Gastrocnemius medialis (tissue), 4 donors: ENCODE data around the gene CCDC40. TPM values are rescaled to one million over a fixed set of nuclear protein-coding genes. Genes with fewer than 3 reads are reported as not detected.

ENCODE experiments used
- ATAC-seq, 2 donors: fragments of 150-250 bp; one replicate each; pipeline ENCODE4 v1.9.1; 2016
- DNase-seq, 2 donors: peaks; one replicate each; pipeline ENCODE4 v3.0.0-alpha.2; 2019
- H3K27ac ChIP-seq, 4 donors: fragments of 200-600 bp; sonication (generic); 1 replicate in 1 of 4; 2 replicates in 3 of 4; pipeline ENCODE4 v1.5.1; 2016 to 2018; ENCODE audit warnings: mild to moderate bottlenecking in 2 of 4, moderate library complexity in 1 of 4
- H3K27me3 ChIP-seq, 3 donors: fragments of 200-600 bp; sonication (generic) in 2 of 3; 1 replicate in 1 of 3; 2 replicates in 2 of 3; pipeline versions ENCODE4 v1.5.1 to v1.6.0; 2016 to 2019; ENCODE audit warnings: mild to moderate bottlenecking in 1 of 3, moderate library complexity in 1 of 3
- H3K36me3 ChIP-seq, 2 donors: fragments of 200-600 bp; sonication (generic) in 1 of 2; one replicate each; pipeline ENCODE4 v1.5.1; 2017 to 2018
- H3K4me1 ChIP-seq, 2 donors: fragments of 200-600 bp; sonication (generic) in 1 of 2; one replicate each; pipeline ENCODE4 v1.5.1; 2016 to 2017; ENCODE audit warnings: mild to moderate bottlenecking in 2 of 2
- H3K4me3 ChIP-seq, 4 donors: fragments of 200-600 bp; sonication (generic) in 3 of 4; 1 replicate in 1 of 4; 2 replicates in 3 of 4; pipeline ENCODE4 v1.5.1; 2016 to 2019; ENCODE audit warnings: mild to moderate bottlenecking in 2 of 4
- H3K9me3 ChIP-seq, 3 donors: fragments of 200-600 bp; sonication (generic) in 2 of 3; 1 replicate in 1 of 3; 2 replicates in 2 of 3; pipeline ENCODE4 v1.5.1; 2016 to 2019
- CTCF ChIP-seq, 5 experiments: fragments of 450-650 bp in 3 of 5; fragments of 200-600 bp in 2 of 5; sonication (generic) in 2 of 5; IDR thresholded peaks in 4 of 5; conservative IDR thresholded peaks in 1 of 5; 1 replicate in 4 of 5; 2 replicates in 1 of 5; pipeline ENCODE4 v1.5.1; 2016 to 2019; ENCODE audit warnings: antibody characterized with exemption in 5 of 5, mild to moderate bottlenecking in 3 of 5, moderate library complexity in 3 of 5
- POLR2A ChIP-seq, 2 donors: fragments of 450-650 bp; IDR thresholded peaks; one replicate each; pipeline ENCODE4 v1.6.1; 2017; ENCODE audit warnings: antibody characterized with exemption in 2 of 2, mild to moderate bottlenecking in 2 of 2, moderate library complexity in 2 of 2
- in situ Hi-C, 4 donors: fragments of 200-750 bp; cut with MboI; loops; one replicate each; pipeline versions ENCODE4 v1.15.0 to v1.8.0; 2017; ENCODE audit warnings: low sequenced_read_pairs in 4 of 4
- intact Hi-C: fragments of 100-400 bp; cut with DNase I; formaldehyde crosslinking; loops from one replicate; pipeline ENCODE4 v1.15.1; 2023; ENCODE audit warnings: low total_unique reads
- total RNA-seq, 4 donors: library from RNA; depleted of rRNA; stranded (reverse); fragments of >200 nt; gene quantifications; one replicate each; pipeline versions ENCODE4 v1.1.0 to v1.2.3, GENCODE V29; 2016

The CCDC40 gene
- total RNA-seq, 4 donors from 2014 or later = 0.18 to 2.1 (median 1.1) TPM

- Histone ChIP-seq H3K9me3 (no peaks in the 10 kb centered on the region), H3K36me3 (peaks cover 0 to 3% of the 10 kb centered on the region in 2 donors), H3K4me3 (no peak overlapping the region), H3K27me3 (no peaks in the 10 kb centered on the region), H3K4me1 (no peaks in the 10 kb centered on the region), H3K27ac (no peak overlapping the region)
- ATAC-seq (no peak), DNase-seq (no peak)
- TF ChIP-seq CTCF (IDR thresholded peaks at IDR 0.05 in 4 of 5, conservative IDR thresholded peaks at IDR 0.05 in 1 of 5) (no peak), POLR2A (IDR thresholded peaks at IDR 0.05) (no peak)
- in situ Hi-C loops = no loop called here
- intact Hi-C loops = no loop called here
Observed at GRCh38 chr17:80049986-80050385, 13.5 kb downstream of the CCDC40 start.

- H3K27ac ChIP-seq = no peak overlapping the region
- in situ Hi-C loops = no loop called here
- TF ChIP-seq POLR2A (IDR thresholded peaks at IDR 0.05) (no peak), CTCF (IDR thresholded peaks at IDR 0.05 in 4 of 5, conservative IDR thresholded peaks at IDR 0.05 in 1 of 5) (no peak)
- DNase-seq = no peak
- no peaks in the 10 kb centered on the region for H3K4me1 ChIP-seq
- intact Hi-C loops = no loop called here
- H3K9me3 ChIP-seq = no peaks in the 10 kb centered on the region
- no peak overlapping the region for H3K4me3 ChIP-seq
- no peaks in the 10 kb centered on the region for H3K27me3 ChIP-seq
- peaks cover 0 to 3% of the 10 kb centered on the region in 2 donors for H3K36me3 ChIP-seq
- ATAC-seq = no peak
Observed at GRCh38 chr17:80050706-80051105, 14.3 kb downstream of the CCDC40 start.

DNA sequence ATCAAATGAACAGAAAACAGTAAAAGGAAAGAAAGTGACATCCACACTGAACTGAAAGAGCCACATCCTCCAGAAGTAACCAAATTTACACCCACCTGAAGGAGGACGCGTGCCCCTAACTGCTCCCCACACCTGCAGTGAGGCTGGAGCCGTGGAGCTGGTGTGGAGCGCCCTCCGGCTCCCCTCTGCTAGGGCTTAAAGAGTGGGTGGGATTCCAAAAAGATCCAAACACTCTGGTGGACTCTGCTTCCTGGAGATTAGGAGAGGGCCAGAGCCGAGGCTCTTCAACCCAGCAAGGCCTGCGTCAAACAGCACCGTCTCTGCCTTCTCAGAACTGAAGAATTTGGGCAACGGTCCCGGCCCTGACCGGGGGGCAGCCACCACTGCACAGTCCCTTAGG lies 15.2 kb downstream of the CCDC40 start:
- in situ Hi-C loops (no loop called here), intact Hi-C loops (no loop called here)
- no peak overlapping the region for H3K4me3 ChIP-seq
- ATAC-seq = no peak
- no peaks in the 10 kb centered on the region for H3K4me1 ChIP-seq
- peaks cover 0 to 3% of the 10 kb centered on the region in 2 donors for H3K36me3 ChIP-seq
- H3K27me3 ChIP-seq = no peaks in the 10 kb centered on the region
- no peaks in the 10 kb centered on the region for H3K9me3 ChIP-seq
- no peak for TF ChIP-seq POLR2A (IDR thresholded peaks at IDR 0.05)
- no peak for TF ChIP-seq CTCF (IDR thresholded peaks at IDR 0.05 in 4 of 5, conservative IDR thresholded peaks at IDR 0.05 in 1 of 5)
- DNase-seq = no peak
- no peak overlapping the region for H3K27ac ChIP-seq

- Histone ChIP-seq H3K36me3 (peaks cover 0 to 3% of the 10 kb centered on the region in 2 donors), H3K27me3 (no peaks in the 10 kb centered on the region), H3K4me1 (no peaks in the 10 kb centered on the region), H3K4me3 (no peak overlapping the region), H3K27ac (no peak overlapping the region), H3K9me3 (no peaks in the 10 kb centered on the region)
- no peak for TF ChIP-seq POLR2A (IDR thresholded peaks at IDR 0.05)
- no peak for TF ChIP-seq CTCF (IDR thresholded peaks at IDR 0.05 in 4 of 5, conservative IDR thresholded peaks at IDR 0.05 in 1 of 5)
- no peak for ATAC-seq
- intact Hi-C loops (no loop called here), in situ Hi-C loops (no loop called here)
- no peak for DNase-seq
Observed at GRCh38 chr17:80053102-80053501, 16.7 kb downstream of the CCDC40 start.

DNA sequence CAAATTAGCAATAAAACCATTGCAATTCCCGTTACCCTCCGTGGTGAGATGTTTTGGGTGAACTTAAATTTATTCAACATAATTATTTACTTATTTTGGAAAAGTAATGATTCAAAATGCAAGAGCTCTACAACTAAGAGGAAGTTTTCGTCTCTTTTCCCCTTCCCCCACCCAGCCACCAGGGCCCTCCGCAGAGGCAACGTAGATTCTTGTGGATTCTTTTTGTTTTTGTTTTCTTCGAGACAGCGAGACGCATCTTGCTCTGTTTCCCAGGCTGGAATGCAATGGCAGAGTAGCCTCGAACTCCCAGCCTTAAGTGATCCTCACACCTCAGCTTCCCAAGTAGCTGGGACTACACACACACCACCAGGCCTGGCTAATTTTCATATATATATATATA lies 19.2 kb downstream of the CCDC40 start:
- in situ Hi-C loops = no loop called here
- intact Hi-C loops = no loop called here

More for the DNA sequence above, 19.2 kb downstream of the CCDC40 start:
- no peaks in the 10 kb centered on the region for H3K27me3 ChIP-seq
- no peak for DNase-seq
- H3K4me3 ChIP-seq = no peak overlapping the region
- no peaks in the 10 kb centered on the region for H3K4me1 ChIP-seq
- no peaks in the 10 kb centered on the region for H3K9me3 ChIP-seq
- TF ChIP-seq CTCF (IDR thresholded peaks at IDR 0.05 in 4 of 5, conservative IDR thresholded peaks at IDR 0.05 in 1 of 5) (no peak), POLR2A (IDR thresholded peaks at IDR 0.05) (no peak)
- peaks cover 0 to 3% of the 10 kb centered on the region in 2 donors for H3K36me3 ChIP-seq
- no peak for ATAC-seq
- no peak overlapping the region for H3K27ac ChIP-seq
